Heart right ventricle (tissue), 16 donors: ENCODE data around the gene LDLRAD4. TPM values are rescaled to one million over a fixed set of nuclear protein-coding genes. Genes with fewer than 3 reads are reported as not detected.
A peak's percentile ranks its signal among the peaks of the same experiment; 100 is the strongest.

Experiments
- ATAC-seq, 8 donors: fragments of 200-7000 bp; cut with Tn5 transposase; one replicate each; pipeline ENCODE4 v1.9.1; 2020; ENCODE audit warnings: mild to moderate bottlenecking in 8 of 8, moderate library complexity in 8 of 8, moderate number of reproducible peaks in 1 of 8
- DNase-seq, 2 donors: peaks; one replicate each; pipeline ENCODE4 v3.0.0-alpha.2; 2020
- H3K27ac ChIP-seq, 10 donors: fragments of 200-600 bp; sonication (generic) in 2 of 10; one replicate each; pipeline versions ENCODE4 v1.5.0 to v1.8.0; 2020 to 2022; ENCODE audit warnings: mild to moderate bottlenecking in 3 of 10
- H3K27me3 ChIP-seq, 7 donors: fragments of 200-600 bp; one replicate each; pipeline ENCODE4 v1.8.0; 2021 to 2022; ENCODE audit warnings: mild to moderate bottlenecking in 2 of 7
- H3K36me3 ChIP-seq, 9 donors: fragments of 200-600 bp; sonication (generic) in 1 of 9; one replicate each; pipeline versions ENCODE4 v1.5.0 to v1.8.0; 2020 to 2022; ENCODE audit warnings: mild to moderate bottlenecking in 2 of 9
- H3K4me1 ChIP-seq, 9 donors: fragments of 200-600 bp; sonication (generic) in 1 of 9; one replicate each; pipeline versions ENCODE4 v1.5.0 to v1.8.0; 2020 to 2022; ENCODE audit warnings: mild to moderate bottlenecking in 4 of 9
- H3K4me3 ChIP-seq, 10 donors: fragments of 200-600 bp; sonication (generic) in 2 of 10; one replicate each; pipeline versions ENCODE4 v1.5.0 to v1.8.0; 2020 to 2022; ENCODE audit warnings: mild to moderate bottlenecking in 7 of 10, moderate library complexity in 2 of 10
- H3K9me3 ChIP-seq, 11 donors: fragments of 200-600 bp in 10 of 11; sonication (generic) in 2 of 11; one replicate each; pipeline versions ENCODE4 v1.5.0 to v1.8.0; 2013 to 2022; ENCODE audit warnings: mild to moderate bottlenecking in 2 of 11, control low read depth in 1 of 11, moderate library complexity in 1 of 11
- WGBS, 2 donors: extraction: QIAGEN DNeasy Blood & Tissue Kit; methylation state at CpG; one replicate each; pipeline ENCODE4 v1.1.7; 2013; ENCODE audit warnings: inconsistent platforms in 1 of 2; 5-methylcytosine and 5-hydroxymethylcytosine counted together
- intact Hi-C, 10 donors: fragments of 100-400 bp; cut with DNase I; formaldehyde crosslinking; loops; one replicate each; pipeline versions ENCODE4 v1.11.1 to v1.14.2; 2022
- polyA plus RNA-seq, 2 donors: library from polyadenylated mRNA; stranded (reverse); fragments of 200-250 nt; gene quantifications; one replicate each; pipeline ENCODE4 v1.2.3, GENCODE V29; 2013
- total RNA-seq, 10 donors: library from RNA; stranded (reverse); fragmentation: NEBNext Ultra II Directional in 3 of 10; extraction: Animal tissue kit (Norgen Biotek cat#: 25700) in 3 of 10; gene quantifications; one replicate each; pipeline versions ENCODE4 v1.2.1 to v1.2.4, GENCODE V29; 2021 to 2023
- TF ChIP-seq, protein P1 (sequence below), 9 donors: fragments of 200-600 bp; sonication (generic) in 2 of 9; IDR thresholded peaks; one replicate each; pipeline versions ENCODE4 v1.5.0 to v1.8.0; 2021 to 2022; ENCODE audit warnings: antibody characterized with exemption in 9 of 9, mild to moderate bottlenecking in 5 of 9, moderate library complexity in 1 of 9
- donor health status: Arrhythmogenic right ventricular cardiomyopathy.
- donor health status: ischemic (EF 13 %, LVEDD 7.1; RV severe dilation, severe dysfunction).
- donor health status: healthy with polysubstance abuse.
- donor health status: DM: no; HTN: yes; CAD: no.
- donor health status: DM: no; HTN: no; CAD: no.
- donor health status: ischemic (EF 25% LVEDD 6.9; RV normal size, moderate dysfunction).
- donor health status: ischemic (EF 25% LVEDD 5.7; RV mildly dilated, moderate dysfunction).
- donor health status: healthy.
- donor health status: DM: yes; HTN: yes; CAD: no.
- donor health status: Ischemic cardiomyopathy.
- donor health status: ischemic (EF 35%, LVEDD 5.7; RV mildly dilated, moderate dysfunction).
- donor health status: nonischemic (EF 11% LVEDD 7.7; RV severe dilation, severe dysfunction).
- donor health status: DM: yes; HTN: yes; CAD: no.
- donor health status: PGD.
- donor health status: ischemic (EF 29% LVEDD 5.4; RV normal size, mild dysfunction).
- donor health status: nonischemic (EF 23%, LVEDD 6.1; RV moderate dilation, normal function).

LDLRAD4 gene
- total and polyA plus RNA-seq, 12 donors: 5.4 to 74.6 (median 34.6) TPM

DNA sequence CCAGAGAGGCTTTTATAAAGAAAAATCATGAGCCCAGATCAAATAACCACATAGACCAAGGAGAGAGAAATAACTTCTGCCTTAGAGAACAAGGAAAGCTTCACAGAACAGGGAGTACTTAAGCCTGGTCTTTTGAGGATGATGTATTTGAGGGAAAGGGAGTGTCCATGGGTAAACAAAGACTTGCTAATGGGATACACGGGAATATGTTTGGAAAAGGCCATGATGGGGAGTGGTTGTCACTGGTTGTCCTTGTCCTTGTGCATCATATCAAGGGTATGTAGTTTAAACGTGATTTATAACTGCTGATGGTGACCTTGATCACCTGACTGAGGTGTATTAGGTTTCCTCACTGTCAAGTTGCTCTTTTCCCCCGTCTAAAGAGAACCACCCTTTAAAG is 337.9 kb downstream of the LDLRAD4 start:
- Histone ChIP-seq H3K4me3 (no peak overlapping the region), H3K36me3 (no peaks in the 10 kb centered on the region), H3K4me1 (peaks cover 0 to 58% (median 24%) of the 10 kb centered on the region in 9 donors), H3K27ac (peak overlapping the region in 1 of 10 donors; percentile 23), H3K9me3 (no peaks in the 10 kb centered on the region), H3K27me3 (no peaks in the 10 kb centered on the region)
- DNase-seq: no peak
- TF ChIP-seq, protein P1, sequence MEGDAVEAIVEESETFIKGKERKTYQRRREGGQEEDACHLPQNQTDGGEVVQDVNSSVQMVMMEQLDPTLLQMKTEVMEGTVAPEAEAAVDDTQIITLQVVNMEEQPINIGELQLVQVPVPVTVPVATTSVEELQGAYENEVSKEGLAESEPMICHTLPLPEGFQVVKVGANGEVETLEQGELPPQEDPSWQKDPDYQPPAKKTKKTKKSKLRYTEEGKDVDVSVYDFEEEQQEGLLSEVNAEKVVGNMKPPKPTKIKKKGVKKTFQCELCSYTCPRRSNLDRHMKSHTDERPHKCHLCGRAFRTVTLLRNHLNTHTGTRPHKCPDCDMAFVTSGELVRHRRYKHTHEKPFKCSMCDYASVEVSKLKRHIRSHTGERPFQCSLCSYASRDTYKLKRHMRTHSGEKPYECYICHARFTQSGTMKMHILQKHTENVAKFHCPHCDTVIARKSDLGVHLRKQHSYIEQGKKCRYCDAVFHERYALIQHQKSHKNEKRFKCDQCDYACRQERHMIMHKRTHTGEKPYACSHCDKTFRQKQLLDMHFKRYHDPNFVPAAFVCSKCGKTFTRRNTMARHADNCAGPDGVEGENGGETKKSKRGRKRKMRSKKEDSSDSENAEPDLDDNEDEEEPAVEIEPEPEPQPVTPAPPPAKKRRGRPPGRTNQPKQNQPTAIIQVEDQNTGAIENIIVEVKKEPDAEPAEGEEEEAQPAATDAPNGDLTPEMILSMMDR (IDR thresholded peaks at IDR 0.05): no peak
- WGBS, 2 donors: 55 to 62% methylated on average over 3 of the region's 3 CpGs
- intact Hi-C loops: loop anchor here in 7 of 10 donors (5.0 to 10.0 kb wide), 7 partner anchors 56 to 248 kb away; partner anchors contain the start of genes FAM210A (in 4 of the 7) and RNMT (in 4 of the 7)
- ATAC-seq: no peak

DNA sequence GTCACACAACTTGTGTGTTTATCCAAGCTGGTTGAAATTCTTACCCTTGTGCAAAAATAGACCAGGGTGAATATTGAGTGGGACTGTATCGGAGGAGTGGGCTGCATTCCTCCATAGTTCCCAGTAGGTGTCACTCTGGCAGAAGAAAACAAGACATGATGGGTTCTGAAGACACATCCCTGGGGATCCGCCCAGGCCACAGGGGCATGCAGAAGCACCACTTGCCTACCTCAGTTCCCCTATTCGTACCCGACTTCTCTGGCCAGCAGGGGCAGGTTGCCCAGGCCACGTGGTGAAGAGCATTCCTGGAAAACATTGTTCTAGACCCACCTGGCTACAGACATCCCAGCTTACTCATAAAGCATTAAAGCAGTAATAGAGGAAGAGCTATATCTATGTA is 339.6 kb downstream of the LDLRAD4 start:
- TF ChIP-seq, protein P1 (IDR thresholded peaks at IDR 0.05): peak in 8 of 9 donors; percentile 21 to 74 (median 65)
- DNase-seq: peak; percentile 41 to 55
- Histone ChIP-seq H3K36me3 (no peaks in the 10 kb centered on the region), H3K27me3 (no peaks in the 10 kb centered on the region), H3K27ac (peak overlapping the region in 4 of 10 donors; percentile 3 to 36 (median 30)), H3K9me3 (no peaks in the 10 kb centered on the region), H3K4me1 (peaks cover 2 to 71% (median 30%) of the 10 kb centered on the region in 9 donors), H3K4me3 (no peak overlapping the region)
- WGBS, 2 donors: 7 to 11% methylated on average over 5 of the region's 5 CpGs
- ATAC-seq: peak; percentile 58 to 86 (median 78)
- intact Hi-C loops: loop anchor here in 8 of 10 donors (2.0 to 10.0 kb wide), 9 partner anchors 54 to 247 kb away; partner anchors contain the start of genes FAM210A (in 4 of the 8) and RNMT (in 4 of the 8)

DNA sequence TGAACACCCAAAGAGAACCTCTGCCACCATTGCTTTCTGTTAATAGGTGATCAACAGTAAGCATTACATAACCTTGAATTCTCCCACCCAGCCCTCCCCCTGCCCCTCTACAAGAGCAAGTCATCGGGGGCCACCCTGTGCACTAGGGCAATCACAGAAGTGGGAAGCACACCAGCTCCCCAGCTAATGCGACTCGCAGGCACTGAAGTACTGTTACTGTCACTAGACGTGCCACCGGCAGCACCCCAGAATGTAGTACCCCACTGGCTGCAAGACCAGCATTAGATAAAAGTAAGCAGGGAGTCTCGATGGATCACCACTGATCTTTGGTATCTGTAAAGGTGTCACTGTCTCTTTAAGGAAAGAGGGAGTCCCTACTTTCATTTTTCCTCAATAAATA is 340.2 kb downstream of the LDLRAD4 start:
- no peak for DNase-seq
- H3K27me3 ChIP-seq: no peaks in the 10 kb centered on the region
- intact Hi-C loops: loop anchor here in 8 of 10 donors (2.0 to 10.0 kb wide), 9 partner anchors 54 to 246 kb away; partner anchors contain the start of genes FAM210A (in 4 of the 8) and RNMT (in 4 of the 8)
- ATAC-seq: no peak
- H3K4me1 ChIP-seq: peaks cover 6 to 71% (median 32%) of the 10 kb centered on the region in 9 donors
- TF ChIP-seq, protein P1 (IDR thresholded peaks at IDR 0.05): no peak
- peak overlapping the region in 4 of 10 donors; percentile 17 to 36 (median 30) for H3K27ac ChIP-seq
- no peaks in the 10 kb centered on the region for H3K36me3 ChIP-seq
- 69 to 70% methylated on average over 6 of the region's 6 CpGs for WGBS, 2 donors
- no peak overlapping the region for H3K4me3 ChIP-seq
- no peaks in the 10 kb centered on the region for H3K9me3 ChIP-seq

DNA sequence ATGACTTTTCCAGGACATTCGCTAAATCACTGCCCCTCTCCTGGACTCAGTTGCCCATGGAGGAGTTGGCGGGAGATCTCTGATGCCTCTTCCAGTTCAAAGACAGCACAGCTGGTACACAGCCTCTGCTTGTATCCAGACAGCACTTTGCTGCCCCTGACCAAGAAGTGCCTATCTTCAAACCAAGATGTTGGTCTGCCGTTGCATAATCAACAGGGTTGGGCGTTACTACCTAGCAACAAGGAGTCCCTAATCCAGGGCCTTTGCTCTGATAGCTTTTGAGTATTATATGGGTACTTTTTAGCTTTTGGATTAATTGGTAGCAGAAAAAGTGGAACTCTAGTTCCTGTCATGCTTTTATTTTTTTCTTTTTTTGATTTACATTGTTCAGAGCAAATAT is 341.2 kb downstream of the LDLRAD4 start:
- H3K4me3 ChIP-seq: no peak overlapping the region
- H3K27me3 ChIP-seq: no peaks in the 10 kb centered on the region
- DNase-seq: no peak
- 60 to 69% methylated on average over 4 of the region's 4 CpGs for WGBS, 2 donors
- peaks cover 15 to 76% (median 41%) of the 10 kb centered on the region in 9 donors for H3K4me1 ChIP-seq
- H3K27ac ChIP-seq: peak overlapping the region in 3 of 10 donors; percentile 5 to 38 (median 11)
- no peak for ATAC-seq
- TF ChIP-seq, protein P1 (IDR thresholded peaks at IDR 0.05): no peak
- no peaks in the 10 kb centered on the region for H3K9me3 ChIP-seq
- no peaks in the 10 kb centered on the region for H3K36me3 ChIP-seq
- intact Hi-C loops: loop anchor here in 9 of 10 donors (2.0 to 10.0 kb wide), 10 partner anchors 53 to 245 kb away; partner anchors contain the start of genes FAM210A (in 6 of the 9) and RNMT (in 6 of the 9)
